HepG2 (cell line): ENCODE data around the gene MAPK8IP3. TPM values are rescaled to one million over a fixed set of nuclear protein-coding genes. Genes with fewer than 3 reads are reported as not detected.
A peak's percentile ranks its signal among the peaks of the same experiment; 100 is the strongest.

Experiments used
- CEBPG ChIP-seq: IDR thresholded peaks from 2 replicates; pipeline ENCODE4 v1.6.1; 2016
- CERS6 ChIP-seq: sonication (generic); formaldehyde crosslinking; IDR thresholded peaks from 2 replicates; pipeline ENCODE4 v1.5.0; 2020; ENCODE audit warnings: missing genetic modification reagents
- CSRNP2 ChIP-seq: sonication (generic); formaldehyde crosslinking; conservative IDR thresholded peaks from 2 replicates; pipeline ENCODE4 v1.8.0; 2022; ENCODE audit warnings: low read depth, missing genetic modification reagents
- GABPA ChIP-seq, 2 experiments: IDR thresholded peaks; 2 replicates each; pipeline ENCODE4 v1.6.1; 2011 to 2016; ENCODE audit warnings: low read depth in 2 of 2, low read length in 1 of 2, missing biosample characterization in 1 of 2, missing genetic modification characterization in 1 of 2
- HNF1B ChIP-seq: sonication (generic); formaldehyde crosslinking; IDR thresholded peaks from 2 replicates; pipeline ENCODE4 v1.5.1; 2020; ENCODE audit warnings: mild to moderate bottlenecking, moderate library complexity, missing genetic modification reagents
- IRF1 ChIP-seq: sonication (generic); formaldehyde crosslinking; IDR thresholded peaks from 2 replicates; pipeline ENCODE4 v1.4.0; 2020; ENCODE audit warnings: low read depth, mild to moderate bottlenecking, missing genetic modification reagents
- PAWR ChIP-seq: sonication (generic); formaldehyde crosslinking; IDR thresholded peaks from 2 replicates; pipeline ENCODE4 v1.4.0; 2020; ENCODE audit warnings: missing genetic modification reagents, mild to moderate bottlenecking, borderline replicate concordance
- RERE ChIP-seq: IDR thresholded peaks from 2 replicates; pipeline ENCODE4 v1.6.1; 2016; ENCODE audit warnings: low read depth, missing genetic modification reagents, missing compliant biosample characterization
- SNAI1 ChIP-seq: sonication (generic); formaldehyde crosslinking; IDR thresholded peaks from 2 replicates; pipeline ENCODE4 v1.5.0; 2020; ENCODE audit warnings: mild to moderate bottlenecking, missing genetic modification reagents, borderline replicate concordance
- THRA ChIP-seq: sonication (generic); formaldehyde crosslinking; IDR thresholded peaks from 2 replicates; pipeline ENCODE4 v1.4.0; 2020; ENCODE audit warnings: missing genetic modification reagents, borderline replicate concordance
- ZBTB37 ChIP-seq: sonication (generic); formaldehyde crosslinking; IDR thresholded peaks from 2 replicates; pipeline ENCODE4 v1.4.0; 2020; ENCODE audit warnings: mild to moderate bottlenecking, missing genetic modification reagents
- ZNF234 ChIP-seq: sonication (generic); formaldehyde crosslinking; conservative IDR thresholded peaks from 2 replicates; pipeline ENCODE4 v1.5.1; 2020; ENCODE audit warnings: mild to moderate bottlenecking, missing genetic modification reagents
- ZNF362 ChIP-seq: sonication (generic); formaldehyde crosslinking; IDR thresholded peaks from 2 replicates; pipeline ENCODE4 v1.4.0; 2020; ENCODE audit warnings: missing genetic modification reagents, mild to moderate bottlenecking, borderline replicate concordance
- polyA plus RNA-seq, 8 experiments: library from polyadenylated mRNA; depleted of rRNA in 3 of 8; stranded (reverse) in 7 of 8; unstranded in 1 of 8; fragments of >200 nt; fragmentation: Illumina TruSeq in 4 of 8; extraction: Trizol in 4 of 8; gene quantifications; 2 replicates each; pipeline versions ENCODE4 v1.2.1 to v1.2.3, GENCODE V29; 2011 to 2016; ENCODE audit warnings: low read depth in 4 of 8, missing spikeins in 1 of 8, mixed read lengths in 1 of 8; ENCODE audit not compliant: insufficient read depth in 1 of 8
- total RNA-seq, 5 experiments: library from RNA; depleted of rRNA; stranded (reverse); fragments of >200 nt; fragmentation: Illumina TruSeq; extraction: Trizol; gene quantifications; 2 replicates each; pipeline ENCODE4 v1.2.3, GENCODE V29; 2016; ENCODE audit warnings: low read depth in 1 of 5

Gene MAPK8IP3
- total and polyA plus RNA-seq, 2 of the 13 experiments (the other 11 are each of a cell fraction or from before 2014, with no cell fraction given) = 25.1 to 41.7 TPM

GRCh38 chr16:1771864-1772361 is 65.9 kb downstream of the MAPK8IP3 start (continued):
- TF ChIP-seq ZBTB37 (CRISPR knock-in tag) (no peak), IRF1 (CRISPR knock-in tag) (no peak), HNF1B (0 out of 2 replicates have a peak, but pooled peaks have one; percentile 21), CSRNP2 (no peak), PAWR (CRISPR knock-in tag) (no peak), GABPA (IDR thresholded peaks at IDR 0.05; ENCODE audit: low read depth, low read length) (no peak), GABPA (CRISPR knock-in tag; IDR thresholded peaks at IDR 0.05; ENCODE audit: low read depth) (peak; percentile 32; the same call in 1 of the 2 replicates), SNAI1 (CRISPR knock-in tag) (no peak), CEBPG (CRISPR knock-in tag) (no peak), THRA (CRISPR knock-in tag) (no peak), ZNF362 (CRISPR knock-in tag) (no peak), ZNF234 (CRISPR knock-in tag) (no peak), CERS6 (CRISPR knock-in tag) (no peak), RERE (no peak)
